Gastrocnemius medialis (tissue), 4 donors: ENCODE data around the gene ALG6.

Experiments used
- POLR2A ChIP-seq, 2 donors: fragments of 450-650 bp; IDR thresholded peaks; one replicate each; pipeline ENCODE4 v1.6.1; 2017; ENCODE audit warnings: antibody characterized with exemption in 2 of 2, mild to moderate bottlenecking in 2 of 2, moderate library complexity in 2 of 2
- TF ChIP-seq, protein P1 (sequence below), 5 experiments: fragments of 450-650 bp in 3 of 5; fragments of 200-600 bp in 2 of 5; sonication (generic) in 2 of 5; IDR thresholded peaks in 4 of 5; conservative IDR thresholded peaks in 1 of 5; 1 replicate in 4 of 5; 2 replicates in 1 of 5; pipeline ENCODE4 v1.5.1; 2016 to 2019; ENCODE audit warnings: antibody characterized with exemption in 5 of 5, mild to moderate bottlenecking in 3 of 5, moderate library complexity in 3 of 5

DNA sequence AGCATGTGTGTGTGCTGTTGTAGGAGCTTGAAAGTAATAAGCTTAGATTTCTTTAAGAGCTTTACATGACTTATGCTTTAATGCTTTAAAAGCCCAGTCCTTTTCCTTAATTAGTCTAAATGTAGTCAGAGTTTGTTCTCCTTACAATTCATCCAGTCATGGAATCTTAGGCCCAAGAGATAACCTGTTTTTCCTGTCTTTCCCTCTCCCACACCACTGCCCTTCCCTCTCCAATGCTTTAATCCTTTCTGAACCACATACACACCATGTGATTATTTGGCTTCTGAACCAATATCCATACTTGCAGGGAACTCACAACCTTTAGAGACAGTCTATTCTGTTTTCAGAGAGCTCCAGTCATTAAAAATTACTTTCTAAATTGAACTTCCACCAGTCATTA lies 37.6 kb downstream of the ALG6 start:
- TF ChIP-seq, protein P1, sequence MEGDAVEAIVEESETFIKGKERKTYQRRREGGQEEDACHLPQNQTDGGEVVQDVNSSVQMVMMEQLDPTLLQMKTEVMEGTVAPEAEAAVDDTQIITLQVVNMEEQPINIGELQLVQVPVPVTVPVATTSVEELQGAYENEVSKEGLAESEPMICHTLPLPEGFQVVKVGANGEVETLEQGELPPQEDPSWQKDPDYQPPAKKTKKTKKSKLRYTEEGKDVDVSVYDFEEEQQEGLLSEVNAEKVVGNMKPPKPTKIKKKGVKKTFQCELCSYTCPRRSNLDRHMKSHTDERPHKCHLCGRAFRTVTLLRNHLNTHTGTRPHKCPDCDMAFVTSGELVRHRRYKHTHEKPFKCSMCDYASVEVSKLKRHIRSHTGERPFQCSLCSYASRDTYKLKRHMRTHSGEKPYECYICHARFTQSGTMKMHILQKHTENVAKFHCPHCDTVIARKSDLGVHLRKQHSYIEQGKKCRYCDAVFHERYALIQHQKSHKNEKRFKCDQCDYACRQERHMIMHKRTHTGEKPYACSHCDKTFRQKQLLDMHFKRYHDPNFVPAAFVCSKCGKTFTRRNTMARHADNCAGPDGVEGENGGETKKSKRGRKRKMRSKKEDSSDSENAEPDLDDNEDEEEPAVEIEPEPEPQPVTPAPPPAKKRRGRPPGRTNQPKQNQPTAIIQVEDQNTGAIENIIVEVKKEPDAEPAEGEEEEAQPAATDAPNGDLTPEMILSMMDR (IDR thresholded peaks at IDR 0.05 in 4 of 5, conservative IDR thresholded peaks at IDR 0.05 in 1 of 5) = no peak
- TF ChIP-seq POLR2A (IDR thresholded peaks at IDR 0.05) = no peak
